HEK293 (cell line): Measurements from ENCODE around the gene PELI3.
A peak's percentile ranks its signal among the peaks of the same experiment; 100 is the strongest.

Experiments used
- REST ChIP-seq: fragments of 450-650 bp; formaldehyde crosslinking; IDR thresholded peaks from 2 replicates; pipeline ENCODE4 v1.5.1; 2016; ENCODE audit warnings: missing biosample characterization, missing genetic modification characterization
- ZEB2 ChIP-seq: fragments of 450-650 bp; formaldehyde crosslinking; IDR thresholded peaks from 2 replicates; pipeline ENCODE4 v1.5.1; 2016; ENCODE audit warnings: missing biosample characterization, missing genetic modification characterization
- ZNF10 ChIP-seq: fragments of 450-650 bp; formaldehyde crosslinking; IDR thresholded peaks from 2 replicates; pipeline ENCODE4 v1.5.1; 2017; ENCODE audit warnings: missing biosample characterization, missing genetic modification characterization
- ZNF169 ChIP-seq: fragments of 450-650 bp; formaldehyde crosslinking; IDR thresholded peaks from 2 replicates; pipeline ENCODE4 v1.5.1; 2016; ENCODE audit warnings: missing biosample characterization, missing genetic modification characterization
- ZNF174 ChIP-seq: fragments of 450-650 bp; formaldehyde crosslinking; IDR thresholded peaks from 2 replicates; pipeline ENCODE4 v1.5.0; 2017; ENCODE audit warnings: missing biosample characterization, mild to moderate bottlenecking, missing genetic modification characterization
- ZNF248 ChIP-seq: fragments of 450-650 bp; formaldehyde crosslinking; IDR thresholded peaks from 2 replicates; pipeline ENCODE4 v1.5.1; 2017; ENCODE audit warnings: missing biosample characterization, missing genetic modification characterization
- ZNF292 ChIP-seq: fragments of 450-650 bp; formaldehyde crosslinking; IDR thresholded peaks from 2 replicates; pipeline ENCODE4 v1.5.1; 2016; ENCODE audit warnings: low read depth, missing biosample characterization, missing genetic modification characterization, borderline replicate concordance
- ZNF423 ChIP-seq: fragments of 450-650 bp; formaldehyde crosslinking; IDR thresholded peaks from 2 replicates; pipeline ENCODE4 v1.5.1; 2016; ENCODE audit warnings: missing biosample characterization, missing genetic modification characterization
- ZNF488 ChIP-seq: fragments of 450-650 bp; formaldehyde crosslinking; IDR thresholded peaks from 2 replicates; pipeline ENCODE4 v1.5.1; 2016; ENCODE audit warnings: missing biosample characterization, missing genetic modification characterization
- ZNF529 ChIP-seq: fragments of 450-650 bp; formaldehyde crosslinking; IDR thresholded peaks from 2 replicates; pipeline ENCODE4 v1.5.1; 2017; ENCODE audit warnings: missing genetic modification characterization, missing biosample characterization; ENCODE audit not compliant: insufficient replicate concordance
- ZNF623 ChIP-seq: fragments of 450-650 bp; formaldehyde crosslinking; IDR thresholded peaks from 2 replicates; pipeline ENCODE4 v1.5.1; 2016; ENCODE audit warnings: missing biosample characterization, missing genetic modification characterization
- ZNF654 ChIP-seq: fragments of 450-650 bp; formaldehyde crosslinking; IDR thresholded peaks from 2 replicates; pipeline ENCODE4 v1.5.1; 2016; ENCODE audit warnings: low read depth, missing biosample characterization, missing genetic modification characterization
- ZNF670 ChIP-seq: fragments of 450-650 bp; formaldehyde crosslinking; IDR thresholded peaks from 2 replicates; pipeline ENCODE4 v1.5.1; 2016; ENCODE audit warnings: missing biosample characterization, missing genetic modification characterization, low read depth
- ZNF747 ChIP-seq: fragments of 450-650 bp; formaldehyde crosslinking; IDR thresholded peaks from 2 replicates; pipeline ENCODE4 v1.5.1; 2016; ENCODE audit warnings: missing biosample characterization, missing genetic modification characterization
- ZNF76 ChIP-seq: fragments of 450-650 bp; formaldehyde crosslinking; IDR thresholded peaks from 2 replicates; pipeline ENCODE4; 2016; ENCODE audit warnings: low read depth, missing biosample characterization, missing genetic modification characterization, borderline replicate concordance
- ZNF777 ChIP-seq: fragments of 450-650 bp; formaldehyde crosslinking; IDR thresholded peaks from 2 replicates; pipeline ENCODE4 v1.5.1; 2017; ENCODE audit warnings: missing biosample characterization, missing genetic modification characterization, borderline replicate concordance
- ZNF785 ChIP-seq: fragments of 450-650 bp; formaldehyde crosslinking; IDR thresholded peaks from 2 replicates; pipeline ENCODE4 v1.5.1; 2016; ENCODE audit warnings: missing biosample characterization, missing genetic modification characterization
- ZSCAN4 ChIP-seq: fragments of 450-650 bp; formaldehyde crosslinking; IDR thresholded peaks from 2 replicates; pipeline ENCODE4 v1.5.1; 2017; ENCODE audit warnings: missing biosample characterization, missing genetic modification characterization
- TF ChIP-seq, protein P1 (sequence below): fragments of 450-650 bp; IDR thresholded peaks from 2 replicates; pipeline ENCODE4 v1.5.1; 2018; ENCODE audit warnings: missing biosample characterization, mild to moderate bottlenecking, missing genetic modification characterization
- TF ChIP-seq, protein P2 (sequence below): fragments of 450-650 bp; formaldehyde crosslinking; IDR thresholded peaks from 2 replicates; pipeline ENCODE4 v1.5.1; 2016; ENCODE audit warnings: missing biosample characterization, missing genetic modification characterization
- TF ChIP-seq, protein P3 (sequence below): fragments of 450-650 bp; formaldehyde crosslinking; IDR thresholded peaks from 2 replicates; pipeline ENCODE4 v1.5.1; 2017; ENCODE audit warnings: missing biosample characterization, missing genetic modification characterization
- TF ChIP-seq, protein P4 (sequence below): fragments of 450-650 bp; formaldehyde crosslinking; IDR thresholded peaks from 2 replicates; pipeline ENCODE4 v1.5.1; 2016; ENCODE audit warnings: missing biosample characterization, missing genetic modification characterization, low read depth
- TF ChIP-seq, protein P5 (sequence below): fragments of 450-650 bp; formaldehyde crosslinking; IDR thresholded peaks from 2 replicates; pipeline ENCODE4 v1.5.1; 2016; ENCODE audit warnings: missing biosample characterization, missing genetic modification characterization

PELI3 gene

GRCh38 chr11:66510271-66510989 is 43.7 kb downstream of the PELI3 start, which contains the start of gene BBS1 (continued):
- TF ChIP-seq REST (tag by site-specific recombination) (0 out of 2 replicates have a peak, but pooled peaks have one; percentile 14), ZNF529 (tag by site-specific recombination) (no peak), ZNF488 (no peak), ZNF785 (tag by site-specific recombination) (no peak), ZNF423 (tag by site-specific recombination) (no peak), ZSCAN4 (tag by site-specific recombination) (no peak), ZNF76 (peak; percentile 68; the same call in 1 of the 2 replicates), ZNF10 (tag by site-specific recombination) (peak; percentile 76), ZNF169 (tag by site-specific recombination) (no peak), ZNF174 (no peak), ZNF654 (tag by site-specific recombination) (no peak), ZEB2 (no peak), ZNF292 (tag by site-specific recombination) (no peak), ZNF670 (tag by site-specific recombination) (no peak), ZNF623 (tag by site-specific recombination) (no peak), ZNF777 (tag by site-specific recombination) (no peak), ZNF747 (no peak), ZNF248 (tag by site-specific recombination) (no peak)
- TF ChIP-seq, protein P1, sequence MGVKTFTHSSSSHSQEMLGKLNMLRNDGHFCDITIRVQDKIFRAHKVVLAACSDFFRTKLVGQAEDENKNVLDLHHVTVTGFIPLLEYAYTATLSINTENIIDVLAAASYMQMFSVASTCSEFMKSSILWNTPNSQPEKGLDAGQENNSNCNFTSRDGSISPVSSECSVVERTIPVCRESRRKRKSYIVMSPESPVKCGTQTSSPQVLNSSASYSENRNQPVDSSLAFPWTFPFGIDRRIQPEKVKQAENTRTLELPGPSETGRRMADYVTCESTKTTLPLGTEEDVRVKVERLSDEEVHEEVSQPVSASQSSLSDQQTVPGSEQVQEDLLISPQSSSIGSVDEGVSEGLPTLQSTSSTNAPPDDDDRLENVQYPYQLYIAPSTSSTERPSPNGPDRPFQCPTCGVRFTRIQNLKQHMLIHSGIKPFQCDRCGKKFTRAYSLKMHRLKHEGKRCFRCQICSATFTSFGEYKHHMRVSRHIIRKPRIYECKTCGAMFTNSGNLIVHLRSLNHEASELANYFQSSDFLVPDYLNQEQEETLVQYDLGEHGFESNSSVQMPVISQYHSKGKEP: no peak
- TF ChIP-seq, protein P2, sequence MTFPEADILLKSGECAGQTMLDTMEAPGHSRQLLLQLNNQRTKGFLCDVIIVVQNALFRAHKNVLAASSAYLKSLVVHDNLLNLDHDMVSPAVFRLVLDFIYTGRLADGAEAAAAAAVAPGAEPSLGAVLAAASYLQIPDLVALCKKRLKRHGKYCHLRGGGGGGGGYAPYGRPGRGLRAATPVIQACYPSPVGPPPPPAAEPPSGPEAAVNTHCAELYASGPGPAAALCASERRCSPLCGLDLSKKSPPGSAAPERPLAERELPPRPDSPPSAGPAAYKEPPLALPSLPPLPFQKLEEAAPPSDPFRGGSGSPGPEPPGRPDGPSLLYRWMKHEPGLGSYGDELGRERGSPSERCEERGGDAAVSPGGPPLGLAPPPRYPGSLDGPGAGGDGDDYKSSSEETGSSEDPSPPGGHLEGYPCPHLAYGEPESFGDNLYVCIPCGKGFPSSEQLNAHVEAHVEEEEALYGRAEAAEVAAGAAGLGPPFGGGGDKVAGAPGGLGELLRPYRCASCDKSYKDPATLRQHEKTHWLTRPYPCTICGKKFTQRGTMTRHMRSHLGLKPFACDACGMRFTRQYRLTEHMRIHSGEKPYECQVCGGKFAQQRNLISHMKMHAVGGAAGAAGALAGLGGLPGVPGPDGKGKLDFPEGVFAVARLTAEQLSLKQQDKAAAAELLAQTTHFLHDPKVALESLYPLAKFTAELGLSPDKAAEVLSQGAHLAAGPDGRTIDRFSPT: no peak
- TF ChIP-seq, protein P3, sequence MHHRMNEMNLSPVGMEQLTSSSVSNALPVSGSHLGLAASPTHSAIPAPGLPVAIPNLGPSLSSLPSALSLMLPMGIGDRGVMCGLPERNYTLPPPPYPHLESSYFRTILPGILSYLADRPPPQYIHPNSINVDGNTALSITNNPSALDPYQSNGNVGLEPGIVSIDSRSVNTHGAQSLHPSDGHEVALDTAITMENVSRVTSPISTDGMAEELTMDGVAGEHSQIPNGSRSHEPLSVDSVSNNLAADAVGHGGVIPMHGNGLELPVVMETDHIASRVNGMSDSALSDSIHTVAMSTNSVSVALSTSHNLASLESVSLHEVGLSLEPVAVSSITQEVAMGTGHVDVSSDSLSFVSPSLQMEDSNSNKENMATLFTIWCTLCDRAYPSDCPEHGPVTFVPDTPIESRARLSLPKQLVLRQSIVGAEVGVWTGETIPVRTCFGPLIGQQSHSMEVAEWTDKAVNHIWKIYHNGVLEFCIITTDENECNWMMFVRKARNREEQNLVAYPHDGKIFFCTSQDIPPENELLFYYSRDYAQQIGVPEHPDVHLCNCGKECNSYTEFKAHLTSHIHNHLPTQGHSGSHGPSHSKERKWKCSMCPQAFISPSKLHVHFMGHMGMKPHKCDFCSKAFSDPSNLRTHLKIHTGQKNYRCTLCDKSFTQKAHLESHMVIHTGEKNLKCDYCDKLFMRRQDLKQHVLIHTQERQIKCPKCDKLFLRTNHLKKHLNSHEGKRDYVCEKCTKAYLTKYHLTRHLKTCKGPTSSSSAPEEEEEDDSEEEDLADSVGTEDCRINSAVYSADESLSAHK: no peak; the same call in 1 of the 2 replicates
- TF ChIP-seq, protein P4, sequence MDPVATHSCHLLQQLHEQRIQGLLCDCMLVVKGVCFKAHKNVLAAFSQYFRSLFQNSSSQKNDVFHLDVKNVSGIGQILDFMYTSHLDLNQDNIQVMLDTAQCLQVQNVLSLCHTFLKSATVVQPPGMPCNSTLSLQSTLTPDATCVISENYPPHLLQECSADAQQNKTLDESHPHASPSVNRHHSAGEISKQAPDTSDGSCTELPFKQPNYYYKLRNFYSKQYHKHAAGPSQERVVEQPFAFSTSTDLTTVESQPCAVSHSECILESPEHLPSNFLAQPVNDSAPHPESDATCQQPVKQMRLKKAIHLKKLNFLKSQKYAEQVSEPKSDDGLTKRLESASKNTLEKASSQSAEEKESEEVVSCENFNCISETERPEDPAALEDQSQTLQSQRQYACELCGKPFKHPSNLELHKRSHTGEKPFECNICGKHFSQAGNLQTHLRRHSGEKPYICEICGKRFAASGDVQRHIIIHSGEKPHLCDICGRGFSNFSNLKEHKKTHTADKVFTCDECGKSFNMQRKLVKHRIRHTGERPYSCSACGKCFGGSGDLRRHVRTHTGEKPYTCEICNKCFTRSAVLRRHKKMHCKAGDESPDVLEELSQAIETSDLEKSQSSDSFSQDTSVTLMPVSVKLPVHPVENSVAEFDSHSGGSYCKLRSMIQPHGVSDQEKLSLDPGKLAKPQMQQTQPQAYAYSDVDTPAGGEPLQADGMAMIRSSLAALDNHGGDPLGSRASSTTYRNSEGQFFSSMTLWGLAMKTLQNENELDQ (tag by site-specific recombination): no peak
- TF ChIP-seq, protein P5, sequence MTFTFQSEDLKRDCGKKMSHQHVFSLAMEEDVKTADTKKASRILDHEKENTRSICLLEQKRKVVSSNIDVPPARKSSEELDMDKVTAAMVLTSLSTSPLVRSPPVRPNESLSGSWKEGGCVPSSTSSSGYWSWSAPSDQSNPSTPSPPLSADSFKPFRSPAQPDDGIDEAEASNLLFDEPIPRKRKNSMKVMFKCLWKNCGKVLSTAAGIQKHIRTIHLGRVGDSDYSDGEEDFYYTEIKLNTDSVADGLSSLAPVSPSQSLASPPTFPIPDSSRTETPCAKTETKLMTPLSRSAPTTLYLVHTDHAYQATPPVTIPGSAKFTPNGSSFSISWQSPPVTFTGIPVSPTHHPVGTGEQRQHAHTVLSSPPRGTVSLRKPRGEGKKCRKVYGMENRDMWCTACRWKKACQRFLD: no peak
